Stimulated activated CD4-positive, alpha-beta T cell treated with anti-CD3 and anti-CD28 coated beads, TNF-alpha, amount 100 ng/mL, for 24 hours (primary cell): ENCODE data around the gene LTN1.
"Not testable (repeated sequence)": the region's sequence is repeated elsewhere in the genome, so short reads cannot be mapped to it uniquely, and the experiment has no call there.

Source experiments
- DNase-seq, 3 experiments: peaks; one replicate each; pipeline ENCODE4 v3.0.0-alpha.2; 2020; ENCODE audit warnings: low read depth in 3 of 3

The LTN1 gene

GRCh38 chr21:28992526-28993292 lies at the start of gene LTN1:
TSS of gene LTN1 (minus strand) at chr21:28992877. CDS start at chr21:28992805, 72 bp downstream.
- peak; percentile 98 to 99 (median 99) for DNase-seq

GRCh38 chr21:29034678-29035077 lies 42.0 kb upstream of the LTN1 start:
- DNase-seq: no peak

GRCh38 chr21:29033871-29034270 lies 41.2 kb upstream of the LTN1 start:
- DNase-seq: no peak

- DNase-seq: no peak
Measured at GRCh38 chr21:29033301-29033700, 40.6 kb upstream of the LTN1 start.

- DNase-seq: no peak
Measured at GRCh38 chr21:29030909-29031308, 38.2 kb upstream of the LTN1 start.

GRCh38 chr21:29029524-29029923 lies 36.8 kb upstream of the LTN1 start:
- no peak for DNase-seq

- DNase-seq: no peak
Measured at GRCh38 chr21:29025328-29025713, 32.6 kb upstream of the LTN1 start.

GRCh38 chr21:29024474-29025327 lies 32.0 kb upstream of the LTN1 start, which contains the start of gene USP16:
TSS of gene USP16 (plus strand) at chr21:29024668. CDS start at chr21:29027914, 3,246 bp downstream.
- peak; percentile 86 to 93 (median 88) for DNase-seq

GRCh38 chr21:29022166-29022565 lies 29.5 kb upstream of the LTN1 start:
- no peak for DNase-seq

- DNase-seq: peak in 1 of 3 experiments; percentile 10
Measured at GRCh38 chr21:29018540-29018939, 25.9 kb upstream of the LTN1 start.

GRCh38 chr21:29017639-29018237 lies 25.1 kb upstream of the LTN1 start:
- DNase-seq: no peak

GRCh38 chr21:29011236-29011635 lies 18.6 kb upstream of the LTN1 start:
- not testable (repeated sequence) for DNase-seq

GRCh38 chr21:29008367-29008766 lies 15.7 kb upstream of the LTN1 start:
- DNase-seq: no peak

GRCh38 chr21:29007810-29008209 lies 15.1 kb upstream of the LTN1 start:
- no peak for DNase-seq

GRCh38 chr21:29007135-29007534 lies 14.5 kb upstream of the LTN1 start:
- DNase-seq: no peak

GRCh38 chr21:29005696-29006095 lies 13.0 kb upstream of the LTN1 start:
- DNase-seq: no peak

GRCh38 chr21:29002442-29003144 lies 9.9 kb upstream of the LTN1 start:
- DNase-seq: peak; percentile 89 to 93 (median 90)

- DNase-seq: no peak
Measured at GRCh38 chr21:28993293-28993629, 584 bp upstream of the LTN1 start.

- no peak for DNase-seq
Measured at GRCh38 chr21:28991861-28992525, 684 bp downstream of the LTN1 start.

GRCh38 chr21:28988146-28988545 lies 4.5 kb downstream of the LTN1 start:
- DNase-seq: not testable (repeated sequence)

GRCh38 chr21:28986677-28987076 lies 6.0 kb downstream of the LTN1 start:
- DNase-seq: no peak
